DOHH2 (cell line): Measurements from ENCODE around the gene CPA2.
"Not testable (repeated sequence)": the region's sequence is repeated elsewhere in the genome, so short reads cannot be mapped to it uniquely, and the experiment has no call there.

Experiments used
- EZH2phosphoT487 ChIP-seq: fragments of 200-600 bp; sonication (generic); IDR thresholded peaks from 2 replicates; pipeline ENCODE4 v1.6.1; 2017; ENCODE audit warnings: borderline replicate concordance, mild to moderate bottlenecking, antibody characterized with exemption, low read length, moderate library complexity, mixed read lengths
- TF ChIP-seq, protein P1 (sequence below): fragments of 200-600 bp; sonication (generic); IDR thresholded peaks from one replicate; pipeline ENCODE4 v1.5.1; 2014; ENCODE audit warnings: antibody characterized with exemption, mild to moderate bottlenecking, low read depth, low read length; ENCODE audit not compliant: poor library complexity, severe bottlenecking

GRCh38 chr7:130248842-130249241, 17.8 kb upstream of the CPA2 start:
- TF ChIP-seq, protein P1, sequence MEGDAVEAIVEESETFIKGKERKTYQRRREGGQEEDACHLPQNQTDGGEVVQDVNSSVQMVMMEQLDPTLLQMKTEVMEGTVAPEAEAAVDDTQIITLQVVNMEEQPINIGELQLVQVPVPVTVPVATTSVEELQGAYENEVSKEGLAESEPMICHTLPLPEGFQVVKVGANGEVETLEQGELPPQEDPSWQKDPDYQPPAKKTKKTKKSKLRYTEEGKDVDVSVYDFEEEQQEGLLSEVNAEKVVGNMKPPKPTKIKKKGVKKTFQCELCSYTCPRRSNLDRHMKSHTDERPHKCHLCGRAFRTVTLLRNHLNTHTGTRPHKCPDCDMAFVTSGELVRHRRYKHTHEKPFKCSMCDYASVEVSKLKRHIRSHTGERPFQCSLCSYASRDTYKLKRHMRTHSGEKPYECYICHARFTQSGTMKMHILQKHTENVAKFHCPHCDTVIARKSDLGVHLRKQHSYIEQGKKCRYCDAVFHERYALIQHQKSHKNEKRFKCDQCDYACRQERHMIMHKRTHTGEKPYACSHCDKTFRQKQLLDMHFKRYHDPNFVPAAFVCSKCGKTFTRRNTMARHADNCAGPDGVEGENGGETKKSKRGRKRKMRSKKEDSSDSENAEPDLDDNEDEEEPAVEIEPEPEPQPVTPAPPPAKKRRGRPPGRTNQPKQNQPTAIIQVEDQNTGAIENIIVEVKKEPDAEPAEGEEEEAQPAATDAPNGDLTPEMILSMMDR, result not testable (repeated sequence)
- TF ChIP-seq EZH2phosphoT487, result not testable (repeated sequence)
